NB4 (cell line): Measurements from ENCODE around the gene ROBO1.

Source experiments
- POLR2A ChIP-seq: IDR thresholded peaks from 2 replicates; pipeline ENCODE4 v1.6.1; 2011; ENCODE audit warnings: mild to moderate bottlenecking; ENCODE audit not compliant: insufficient read length; ENCODE audit errors: extremely low read depth
- TF ChIP-seq, protein P1 (sequence below): IDR thresholded peaks from one replicate; pipeline ENCODE4 v1.5.1; 2012; ENCODE audit warnings: low read depth, low read length

GRCh38 chr3:78647726-78648125 is 1120.1 kb downstream of the ROBO1 start:
- TF ChIP-seq, protein P1, sequence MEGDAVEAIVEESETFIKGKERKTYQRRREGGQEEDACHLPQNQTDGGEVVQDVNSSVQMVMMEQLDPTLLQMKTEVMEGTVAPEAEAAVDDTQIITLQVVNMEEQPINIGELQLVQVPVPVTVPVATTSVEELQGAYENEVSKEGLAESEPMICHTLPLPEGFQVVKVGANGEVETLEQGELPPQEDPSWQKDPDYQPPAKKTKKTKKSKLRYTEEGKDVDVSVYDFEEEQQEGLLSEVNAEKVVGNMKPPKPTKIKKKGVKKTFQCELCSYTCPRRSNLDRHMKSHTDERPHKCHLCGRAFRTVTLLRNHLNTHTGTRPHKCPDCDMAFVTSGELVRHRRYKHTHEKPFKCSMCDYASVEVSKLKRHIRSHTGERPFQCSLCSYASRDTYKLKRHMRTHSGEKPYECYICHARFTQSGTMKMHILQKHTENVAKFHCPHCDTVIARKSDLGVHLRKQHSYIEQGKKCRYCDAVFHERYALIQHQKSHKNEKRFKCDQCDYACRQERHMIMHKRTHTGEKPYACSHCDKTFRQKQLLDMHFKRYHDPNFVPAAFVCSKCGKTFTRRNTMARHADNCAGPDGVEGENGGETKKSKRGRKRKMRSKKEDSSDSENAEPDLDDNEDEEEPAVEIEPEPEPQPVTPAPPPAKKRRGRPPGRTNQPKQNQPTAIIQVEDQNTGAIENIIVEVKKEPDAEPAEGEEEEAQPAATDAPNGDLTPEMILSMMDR = no peak
- TF ChIP-seq POLR2A = no peak
